ENCODE data around the gene PLA2G4D.
A peak's percentile ranks its signal among the peaks of the same experiment; 100 is the strongest.

Gene PLA2G4D, protein sequence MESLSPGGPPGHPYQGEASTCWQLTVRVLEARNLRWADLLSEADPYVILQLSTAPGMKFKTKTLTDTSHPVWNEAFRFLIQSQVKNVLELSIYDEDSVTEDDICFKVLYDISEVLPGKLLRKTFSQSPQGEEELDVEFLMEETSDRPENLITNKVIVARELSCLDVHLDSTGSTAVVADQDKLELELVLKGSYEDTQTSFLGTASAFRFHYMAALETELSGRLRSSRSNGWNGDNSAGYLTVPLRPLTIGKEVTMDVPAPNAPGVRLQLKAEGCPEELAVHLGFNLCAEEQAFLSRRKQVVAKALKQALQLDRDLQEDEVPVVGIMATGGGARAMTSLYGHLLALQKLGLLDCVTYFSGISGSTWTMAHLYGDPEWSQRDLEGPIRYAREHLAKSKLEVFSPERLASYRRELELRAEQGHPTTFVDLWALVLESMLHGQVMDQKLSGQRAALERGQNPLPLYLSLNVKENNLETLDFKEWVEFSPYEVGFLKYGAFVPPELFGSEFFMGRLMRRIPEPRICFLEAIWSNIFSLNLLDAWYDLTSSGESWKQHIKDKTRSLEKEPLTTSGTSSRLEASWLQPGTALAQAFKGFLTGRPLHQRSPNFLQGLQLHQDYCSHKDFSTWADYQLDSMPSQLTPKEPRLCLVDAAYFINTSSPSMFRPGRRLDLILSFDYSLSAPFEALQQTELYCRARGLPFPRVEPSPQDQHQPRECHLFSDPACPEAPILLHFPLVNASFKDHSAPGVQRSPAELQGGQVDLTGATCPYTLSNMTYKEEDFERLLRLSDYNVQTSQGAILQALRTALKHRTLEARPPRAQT

DNA sequence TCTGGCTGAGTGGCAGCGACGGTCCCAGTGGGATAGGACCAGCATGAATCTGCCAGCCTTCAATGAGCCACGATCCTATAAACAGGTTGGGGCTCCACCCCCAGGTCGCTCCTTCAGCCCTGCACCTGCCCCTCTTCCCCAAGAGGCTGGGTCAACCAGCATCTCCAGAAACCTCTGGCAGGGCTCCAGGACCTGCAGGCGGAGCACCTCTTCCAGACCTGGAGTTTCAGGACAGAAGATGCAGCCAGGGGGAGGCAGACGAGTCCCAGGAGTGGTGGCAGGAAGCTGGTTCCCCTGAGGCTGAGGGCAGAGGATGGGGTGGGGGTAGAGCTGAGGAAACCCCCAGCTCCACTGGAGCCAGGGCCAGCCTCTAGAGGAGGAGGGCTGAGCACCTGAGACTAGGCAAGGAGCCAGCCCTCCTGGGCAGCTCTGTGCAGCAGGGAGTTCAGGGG is at the start of gene PLA2G4D:
TSS of gene PLA2G4D (minus strand) at position 51 of the 452 bp plus-strand sequence. CDS start 103 bp downstream, outside the sequence.
- DNase-seq: no peak

DNA sequence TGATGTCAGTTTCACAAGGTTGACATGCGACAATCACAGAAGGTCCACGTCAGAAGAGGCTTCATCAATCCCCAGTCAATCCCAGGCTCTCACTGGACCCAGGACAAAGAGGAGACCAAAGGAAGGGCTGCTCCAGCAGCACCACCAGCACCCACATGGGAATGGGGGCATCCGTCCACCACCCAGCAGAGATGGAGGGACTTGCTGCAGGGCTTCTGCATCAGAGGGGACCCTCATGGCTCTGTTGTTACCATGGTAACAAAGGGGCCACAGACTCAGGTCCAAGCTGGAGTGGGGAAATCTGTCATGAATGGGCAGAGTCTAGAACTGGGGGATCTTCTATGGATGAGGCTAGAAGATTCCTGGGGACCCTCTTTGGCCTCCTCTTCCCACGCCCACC is 49.0 kb upstream of the PLA2G4D start:
- DNase-seq: no peak

DNA sequence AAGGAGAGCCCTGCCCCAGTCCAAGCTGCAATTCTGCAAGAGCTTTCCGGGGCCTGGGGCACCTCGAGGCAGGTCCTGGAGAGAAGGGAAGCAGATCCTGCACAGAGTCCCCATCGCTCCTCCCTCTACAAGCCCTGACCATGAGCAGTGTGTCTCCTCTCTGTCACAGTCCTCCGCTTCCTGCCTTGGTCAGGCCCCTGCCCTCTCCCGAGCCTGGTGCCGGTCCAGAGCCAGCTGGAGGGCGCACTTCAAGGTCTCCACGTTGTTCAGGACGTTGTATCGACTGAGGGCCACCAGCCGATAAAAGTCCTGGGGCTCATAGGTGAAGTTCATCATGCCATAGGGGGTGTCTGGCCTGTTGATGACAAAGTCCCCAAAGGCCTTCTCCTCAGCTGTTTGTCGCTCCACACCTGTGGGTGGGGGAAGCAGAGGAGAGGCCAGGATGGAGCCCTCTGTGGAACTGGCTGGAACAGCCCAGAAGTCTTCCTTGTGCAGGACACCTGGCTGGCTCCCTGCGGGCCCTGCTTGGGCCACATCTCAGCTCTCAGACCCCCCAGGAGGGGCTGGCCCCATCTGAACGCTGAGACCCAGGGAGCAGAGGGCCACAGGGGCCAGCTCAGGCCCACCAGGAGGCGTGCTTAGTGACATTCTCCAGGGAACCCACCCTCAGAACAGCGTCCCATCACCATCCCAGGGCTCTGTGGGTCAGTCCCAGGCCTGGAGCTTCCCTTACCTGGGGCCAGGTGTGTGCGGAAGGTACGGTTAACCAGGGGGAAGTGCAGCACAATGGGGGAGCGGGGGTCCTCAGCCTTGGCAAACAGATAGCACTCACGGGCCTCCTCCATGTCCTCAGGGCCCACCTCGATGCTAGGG is 47.7 kb upstream of the PLA2G4D start:
- DNase-seq: no peak

- DNase-seq: no peak
These were observed 46.9 kb upstream of the PLA2G4D start for GRCh38 chr15:42141246-42141645.

- no peak for DNase-seq
These were observed 46.2 kb upstream of the PLA2G4D start for GRCh38 chr15:42140383-42141070.

DNA sequence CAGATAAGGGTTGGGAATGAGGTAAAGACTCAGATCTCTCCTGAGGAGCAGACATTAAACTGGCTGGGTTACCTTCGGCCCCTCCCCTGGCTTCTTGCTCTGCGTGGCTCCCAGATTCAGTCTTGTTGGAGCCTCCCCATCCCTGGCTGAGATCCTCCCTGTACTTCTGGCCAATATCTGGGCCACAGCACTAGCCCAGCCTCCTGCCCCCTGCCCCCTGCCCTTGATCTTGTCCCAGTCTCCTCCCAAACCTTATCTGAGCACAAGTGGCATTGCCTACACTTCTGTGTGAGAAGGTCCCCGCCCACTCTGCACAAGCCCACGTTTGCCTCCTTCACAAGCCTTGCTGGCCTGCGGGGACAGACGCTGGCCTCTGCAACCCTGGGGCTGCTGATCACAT is 45.2 kb upstream of the PLA2G4D start:
- no peak for DNase-seq

DNA sequence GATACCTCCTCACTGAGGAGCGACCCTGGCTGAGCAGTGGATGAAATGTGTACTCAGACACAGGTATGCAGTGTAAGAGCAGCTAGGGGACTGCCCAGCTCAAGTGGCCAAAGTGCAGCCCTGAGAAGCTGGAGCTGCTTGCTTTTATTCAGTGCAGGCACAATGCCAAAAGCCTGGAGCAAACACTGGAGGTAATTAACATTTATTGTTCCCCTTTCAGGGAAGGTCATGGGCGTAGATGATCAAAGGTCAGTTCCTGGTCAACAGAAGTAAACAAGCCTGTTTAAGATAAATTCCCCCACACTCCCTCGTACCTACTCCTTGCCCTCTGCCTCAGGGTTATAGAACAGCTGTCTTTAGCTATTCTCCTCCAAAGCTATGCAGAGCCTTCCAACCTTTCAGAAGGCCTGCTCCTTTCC is 44.6 kb upstream of the PLA2G4D start:
- DNase-seq: no peak

- DNase-seq: no peak
These were observed 44.0 kb upstream of the PLA2G4D start for GRCh38 chr15:42138411-42138810.

DNA sequence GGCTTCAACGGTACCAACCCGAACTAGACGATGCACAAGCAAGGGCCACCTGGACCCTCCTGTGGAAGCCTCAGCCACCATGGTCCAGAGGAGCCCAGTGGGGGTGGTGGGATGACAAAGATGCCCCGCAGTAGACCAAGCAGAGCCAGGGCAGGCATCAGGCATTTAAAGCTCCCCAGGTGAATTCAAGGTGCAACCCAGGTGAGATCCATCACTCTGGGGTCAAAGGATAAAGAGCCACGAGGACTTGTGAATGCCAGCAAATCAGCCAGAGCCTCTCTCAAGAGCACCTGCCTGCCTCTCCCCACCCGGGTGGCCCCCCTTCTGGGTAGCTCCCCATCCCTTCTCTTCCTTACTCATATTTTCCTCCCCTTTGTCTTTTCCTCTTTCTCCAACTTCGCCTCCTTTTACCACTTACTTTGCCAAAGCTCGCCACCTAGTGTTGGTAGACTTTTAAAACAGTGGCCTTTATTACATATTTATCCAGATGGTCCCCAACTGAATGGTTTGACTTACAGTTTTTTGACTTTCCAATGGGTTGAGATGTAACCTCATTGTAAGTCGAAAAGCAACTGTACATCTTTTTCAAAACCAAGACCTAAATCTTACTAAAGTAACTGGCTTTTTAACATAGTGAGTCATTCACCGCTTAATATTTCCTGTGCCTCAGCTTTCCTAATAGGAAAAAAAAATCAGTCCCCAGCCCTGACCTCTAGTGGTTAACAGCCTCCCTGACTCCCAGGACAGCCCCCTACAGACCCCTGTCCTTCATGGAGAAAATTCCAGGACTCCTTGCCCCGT is 43.3 kb upstream of the PLA2G4D start:
- peak; percentile 59 for DNase-seq

DNA sequence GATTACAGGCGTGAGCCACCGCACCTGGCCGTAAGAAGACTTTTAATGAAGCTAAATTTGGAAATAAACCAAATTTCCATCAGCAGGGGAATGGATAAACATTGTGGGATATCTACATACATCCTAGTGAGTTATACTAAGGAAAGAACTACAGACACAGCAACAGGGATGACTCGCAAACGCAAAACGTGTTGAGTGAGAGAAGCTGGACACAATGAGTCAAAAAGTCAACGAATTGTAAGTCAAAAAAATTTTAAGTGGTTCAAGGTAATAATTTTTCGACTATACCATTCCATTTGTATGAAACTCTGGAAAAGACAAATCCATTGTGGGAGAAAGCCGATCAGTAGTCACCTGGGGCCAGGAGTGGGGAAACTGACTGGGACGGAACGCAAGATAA is 42.2 kb upstream of the PLA2G4D start:
- no peak for DNase-seq

DNA sequence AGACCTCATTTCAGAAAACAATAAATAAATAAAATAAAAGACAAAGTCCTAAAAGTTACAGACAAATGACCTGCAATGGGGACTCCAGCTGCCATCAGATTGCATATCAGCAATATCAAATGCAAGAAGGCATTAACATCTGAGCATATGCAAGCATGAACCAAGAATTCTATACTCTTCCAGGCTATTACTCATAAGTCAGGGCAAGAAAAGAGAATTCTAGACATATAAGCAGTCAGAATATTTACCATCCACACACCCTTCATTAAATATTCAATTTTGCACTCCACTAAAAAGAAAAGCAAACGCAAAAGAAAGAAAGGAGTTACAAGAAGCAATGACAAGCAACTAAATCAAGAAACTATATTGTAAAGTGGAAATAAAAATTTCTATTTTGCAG is 41.0 kb upstream of the PLA2G4D start:
- no peak for DNase-seq

- no peak for DNase-seq
These were observed 40.4 kb upstream of the PLA2G4D start for GRCh38 chr15:42134617-42135245.

GRCh38 chr15:42133886-42134502 is 39.6 kb upstream of the PLA2G4D start:
- no peak for DNase-seq

DNA sequence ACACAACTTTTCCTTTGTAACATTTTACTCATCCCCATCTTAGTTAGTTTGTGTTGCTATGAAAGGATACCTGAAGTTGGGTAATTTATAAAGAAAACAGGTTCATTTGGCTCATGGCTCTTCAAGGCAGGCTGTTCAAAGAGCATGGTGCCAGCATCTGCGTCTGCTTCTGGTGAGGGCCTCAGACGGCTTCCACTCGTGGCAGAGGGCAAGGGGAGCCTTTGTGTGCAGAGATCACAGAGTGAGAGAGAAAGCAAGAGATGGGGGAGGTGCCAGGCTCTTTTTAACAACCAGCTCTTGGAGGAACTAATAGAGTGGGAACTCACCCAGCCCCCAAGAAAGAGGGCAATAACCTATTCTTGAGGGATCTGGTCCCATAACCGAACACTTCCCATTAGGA is 39.0 kb upstream of the PLA2G4D start:
- no peak for DNase-seq

DNA sequence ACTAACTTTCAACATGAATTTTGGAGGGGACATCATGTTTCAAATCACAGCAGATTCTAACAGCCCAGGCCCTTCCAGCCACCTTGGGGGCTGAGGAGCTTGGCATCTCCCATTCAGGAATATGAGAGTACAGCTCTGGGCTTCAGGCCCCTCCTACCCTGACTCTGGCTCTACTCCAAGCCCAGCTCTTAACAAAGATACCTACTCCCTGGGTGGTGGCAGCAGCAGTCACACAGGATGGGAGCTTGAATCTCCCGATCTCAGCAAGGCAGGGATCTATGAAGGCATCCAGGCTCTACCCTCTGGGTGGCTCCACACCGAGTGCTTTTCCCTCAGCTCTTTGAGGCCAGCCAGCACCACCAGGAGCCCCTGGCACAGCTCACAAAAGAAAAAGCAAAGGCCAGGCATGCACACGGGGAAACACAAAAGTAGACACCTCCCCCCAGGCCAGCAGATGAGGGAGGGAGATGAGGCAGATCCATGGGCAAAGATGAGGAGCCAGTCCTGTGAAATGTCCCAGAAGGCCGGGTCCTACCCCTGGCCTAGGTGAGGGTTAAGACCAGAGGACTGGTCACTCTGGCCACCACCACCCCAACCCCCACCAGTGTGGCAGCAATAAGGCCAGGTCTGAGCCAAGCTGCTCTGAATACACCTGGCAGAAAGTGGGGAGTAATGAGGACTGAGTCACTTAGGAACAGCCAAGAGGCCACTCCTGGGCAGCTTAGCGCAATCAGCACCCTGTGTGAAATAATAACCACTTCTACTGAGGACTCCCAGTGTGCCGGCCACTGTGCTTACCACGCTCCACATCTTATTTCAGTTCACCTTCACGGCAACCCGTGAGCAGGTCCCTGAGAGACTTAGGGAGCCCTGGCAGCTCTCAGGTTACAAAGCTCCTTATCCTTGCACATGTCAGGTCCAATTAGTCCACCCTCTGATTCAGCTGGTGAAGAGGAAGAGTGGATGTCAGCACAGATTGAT is 37.8 kb upstream of the PLA2G4D start:
- DNase-seq: peak; percentile 97

DNA sequence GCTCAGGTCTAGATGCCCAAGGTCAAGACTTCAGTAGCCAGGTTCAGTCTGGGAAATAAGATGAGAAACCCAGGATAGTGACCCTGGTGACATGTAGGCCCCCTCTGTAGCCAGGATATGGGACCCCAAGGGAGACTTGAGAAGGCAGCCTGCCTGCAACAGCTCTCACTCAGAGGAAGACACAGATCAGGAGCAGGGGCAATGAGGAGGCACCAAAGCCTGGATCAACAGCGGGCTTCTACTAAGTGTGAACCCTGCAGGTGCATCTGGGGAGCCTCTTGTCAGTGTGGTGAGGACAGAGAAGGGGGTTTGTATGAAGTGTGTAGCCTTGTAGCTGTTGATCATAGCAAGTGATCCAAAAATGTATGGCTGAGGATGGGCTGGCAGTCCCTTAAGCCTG is 36.6 kb upstream of the PLA2G4D start:
- DNase-seq: no peak

DNA sequence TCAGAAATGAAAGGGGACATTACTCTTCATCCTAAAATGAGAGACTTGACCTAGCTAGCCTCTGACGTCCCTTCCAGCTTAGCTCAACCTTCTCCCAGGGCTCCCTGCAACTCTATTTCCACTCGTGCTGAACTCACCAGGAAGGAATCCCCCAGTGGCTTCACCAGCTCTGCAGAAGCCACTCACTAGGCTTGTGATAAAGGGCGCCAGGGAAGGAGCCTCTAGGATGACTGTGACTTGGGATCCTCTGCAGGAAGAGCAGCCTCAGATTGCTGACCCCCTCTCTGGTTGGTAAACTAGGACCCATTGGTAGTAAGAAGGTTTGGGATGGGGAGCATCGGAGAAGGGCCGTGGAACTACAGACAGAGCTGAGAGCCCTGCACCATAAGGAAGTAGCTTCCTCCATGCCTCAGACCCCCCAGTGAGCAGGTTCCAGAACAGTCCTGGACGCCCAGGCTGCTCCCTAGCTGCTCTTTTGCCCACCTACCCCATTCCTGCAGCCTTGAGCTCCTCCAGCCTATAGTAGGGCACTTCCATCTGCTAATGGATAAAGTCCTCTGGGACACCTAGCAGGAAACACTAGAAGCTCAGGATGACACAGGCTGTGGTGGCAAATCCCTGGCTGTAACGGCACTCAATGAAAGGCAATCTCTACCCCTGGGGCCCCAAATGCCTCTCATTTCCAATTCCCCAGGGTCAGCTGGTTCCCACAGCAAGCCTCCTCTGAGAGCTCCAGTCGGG is 36.1 kb upstream of the PLA2G4D start:
- DNase-seq: peak; percentile 41

- DNase-seq: no peak
These were observed 35.0 kb upstream of the PLA2G4D start for GRCh38 chr15:42129364-42129763.

DNA sequence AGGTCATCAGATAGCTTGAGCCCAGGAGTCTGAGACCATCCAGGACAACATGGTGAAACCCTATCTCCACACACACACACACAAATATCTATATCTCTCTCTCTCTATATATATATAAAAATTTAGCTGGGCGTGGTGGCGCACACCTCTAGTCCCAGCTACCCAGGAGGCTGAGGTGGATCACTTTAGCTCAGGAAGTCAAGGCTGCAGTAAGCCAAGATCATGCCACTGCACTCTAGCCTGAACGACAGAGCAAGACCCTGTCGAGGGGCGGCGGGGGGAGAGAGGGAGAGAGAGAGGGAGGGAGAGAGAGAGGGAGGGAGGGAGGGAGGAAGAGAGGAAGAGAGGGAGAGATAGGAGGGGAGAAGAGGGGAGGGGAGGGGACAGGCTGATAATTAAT is 34.1 kb upstream of the PLA2G4D start:
- no peak for DNase-seq
